Ishikawa (cell line): Measurements from ENCODE around the gene SSTR3.

Experiments
- CEBPB ChIP-seq: IDR thresholded peaks from 2 replicates; pipeline ENCODE4 v1.6.1; 2012
- CREB1 ChIP-seq: IDR thresholded peaks from 2 replicates; pipeline ENCODE4 v1.6.1; 2012; ENCODE audit warnings: low read depth
- EGR1 ChIP-seq: IDR thresholded peaks from 2 replicates; pipeline ENCODE4 v1.6.1; 2012
- EP300 ChIP-seq: IDR thresholded peaks from 2 replicates; pipeline ENCODE4 v1.6.1; 2012; ENCODE audit warnings: borderline replicate concordance
- RAD21 ChIP-seq: IDR thresholded peaks from 2 replicates; pipeline ENCODE4 v1.6.1; 2012; ENCODE audit warnings: low read depth
- TCF12 ChIP-seq: IDR thresholded peaks from 2 replicates; pipeline ENCODE4 v1.6.1; 2012; ENCODE audit warnings: low read depth
- YY1 ChIP-seq: IDR thresholded peaks from 2 replicates; pipeline ENCODE4 v1.6.1; 2012; ENCODE audit warnings: low read depth
- TF ChIP-seq, protein P1 (sequence below): IDR thresholded peaks from 2 replicates; pipeline ENCODE4 v1.6.1; 2012
- TF ChIP-seq, protein P2 (sequence below): IDR thresholded peaks from 2 replicates; pipeline ENCODE4 v1.6.1; 2012

DNA sequence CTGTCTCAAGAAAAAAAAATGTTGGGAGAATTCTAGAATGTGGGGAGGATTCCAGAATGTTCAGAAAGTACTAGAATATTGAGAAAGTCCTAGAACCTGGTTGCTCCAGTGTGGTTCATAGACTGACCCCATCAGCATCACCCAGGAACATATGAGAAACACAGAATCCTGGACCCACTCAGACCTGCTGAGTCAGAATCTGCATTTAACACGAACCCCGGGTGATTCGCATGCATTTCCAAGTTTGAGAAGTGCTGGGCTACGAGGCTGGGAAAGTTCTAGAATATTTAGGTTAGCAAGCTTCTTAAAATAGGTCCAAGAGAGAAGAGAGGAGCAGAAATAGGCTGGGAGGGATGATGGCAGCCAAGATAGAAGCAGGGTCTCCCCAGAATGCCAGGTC, 30.6 kb downstream of the SSTR3 start:
- TF ChIP-seq CREB1 (no peak), YY1 (no peak), EP300 (no peak), RAD21 (no peak), TCF12 (no peak), EGR1 (no peak), CEBPB (no peak)
- TF ChIP-seq, protein P1, sequence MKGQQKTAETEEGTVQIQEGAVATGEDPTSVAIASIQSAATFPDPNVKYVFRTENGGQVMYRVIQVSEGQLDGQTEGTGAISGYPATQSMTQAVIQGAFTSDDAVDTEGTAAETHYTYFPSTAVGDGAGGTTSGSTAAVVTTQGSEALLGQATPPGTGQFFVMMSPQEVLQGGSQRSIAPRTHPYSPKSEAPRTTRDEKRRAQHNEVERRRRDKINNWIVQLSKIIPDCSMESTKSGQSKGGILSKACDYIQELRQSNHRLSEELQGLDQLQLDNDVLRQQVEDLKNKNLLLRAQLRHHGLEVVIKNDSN = no peak
- TF ChIP-seq, protein P2, sequence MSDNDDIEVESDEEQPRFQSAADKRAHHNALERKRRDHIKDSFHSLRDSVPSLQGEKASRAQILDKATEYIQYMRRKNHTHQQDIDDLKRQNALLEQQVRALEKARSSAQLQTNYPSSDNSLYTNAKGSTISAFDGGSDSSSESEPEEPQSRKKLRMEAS = no peak
